Measurements from ENCODE around the gene KCNMB2. TPM values are rescaled to one million over a fixed set of nuclear protein-coding genes. Genes with fewer than 3 reads are reported as not detected.

The KCNMB2 gene
- total and polyA plus RNA-seq, 3 donors from 2014 or later: 2.6 TPM; not detected in 2

DNA sequence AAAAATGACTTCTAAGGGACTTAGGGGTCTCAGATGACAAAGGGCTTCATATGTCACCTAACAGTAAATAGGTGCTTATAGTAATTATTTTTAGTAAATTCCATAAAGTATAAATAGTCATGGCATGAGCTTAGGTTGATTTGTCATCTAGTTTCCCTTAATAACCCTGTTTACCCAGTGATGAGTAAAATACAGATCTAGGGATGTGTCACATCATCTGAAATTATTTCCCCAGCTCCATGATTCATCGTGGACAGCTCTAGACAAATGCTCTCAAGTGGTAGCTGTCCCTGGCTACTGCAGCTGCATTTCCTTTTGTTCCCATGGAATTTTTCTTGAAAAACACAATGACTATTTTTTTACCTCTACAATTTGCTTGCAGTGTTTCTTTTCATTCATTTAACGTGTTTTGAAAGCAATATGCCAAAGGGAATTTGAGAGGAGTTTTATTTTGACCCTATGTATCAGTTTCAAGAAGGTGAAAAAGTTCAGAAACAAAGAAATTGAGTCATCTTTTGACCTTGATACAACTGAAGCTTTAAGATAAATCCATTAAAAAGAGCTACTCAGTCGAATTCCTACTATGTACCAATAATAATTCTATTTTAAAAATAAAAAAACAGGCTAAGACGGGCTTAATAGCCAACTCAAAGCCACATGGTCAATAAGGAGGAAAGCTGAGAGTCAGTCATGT is 241.6 kb downstream of the KCNMB2 start:
- Histone ChIP-seq H3K27ac (no peak overlapping the region), H3K4me1 (no peaks in the 10 kb centered on the region), H3K4me3 (no peak overlapping the region), H3K36me3 (ENCODE audit: low read depth, missing control alignments) (no peaks in the 10 kb centered on the region), H3K27me3 (no peaks in the 10 kb centered on the region), H3K9me3 (no peaks in the 10 kb centered on the region)
- no peak for DNase-seq
- intact Hi-C loops (cut with DNase I; ENCODE audit: low total_unique reads): no loop called here
- no peak for TF ChIP-seq POLR2A (IDR thresholded peaks at IDR 0.05)
- TF ChIP-seq, protein P1, sequence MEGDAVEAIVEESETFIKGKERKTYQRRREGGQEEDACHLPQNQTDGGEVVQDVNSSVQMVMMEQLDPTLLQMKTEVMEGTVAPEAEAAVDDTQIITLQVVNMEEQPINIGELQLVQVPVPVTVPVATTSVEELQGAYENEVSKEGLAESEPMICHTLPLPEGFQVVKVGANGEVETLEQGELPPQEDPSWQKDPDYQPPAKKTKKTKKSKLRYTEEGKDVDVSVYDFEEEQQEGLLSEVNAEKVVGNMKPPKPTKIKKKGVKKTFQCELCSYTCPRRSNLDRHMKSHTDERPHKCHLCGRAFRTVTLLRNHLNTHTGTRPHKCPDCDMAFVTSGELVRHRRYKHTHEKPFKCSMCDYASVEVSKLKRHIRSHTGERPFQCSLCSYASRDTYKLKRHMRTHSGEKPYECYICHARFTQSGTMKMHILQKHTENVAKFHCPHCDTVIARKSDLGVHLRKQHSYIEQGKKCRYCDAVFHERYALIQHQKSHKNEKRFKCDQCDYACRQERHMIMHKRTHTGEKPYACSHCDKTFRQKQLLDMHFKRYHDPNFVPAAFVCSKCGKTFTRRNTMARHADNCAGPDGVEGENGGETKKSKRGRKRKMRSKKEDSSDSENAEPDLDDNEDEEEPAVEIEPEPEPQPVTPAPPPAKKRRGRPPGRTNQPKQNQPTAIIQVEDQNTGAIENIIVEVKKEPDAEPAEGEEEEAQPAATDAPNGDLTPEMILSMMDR (IDR thresholded peaks at IDR 0.05): no peak
- WGBS, 2 donors: 69 to 70% methylated on average over 4 of the region's 4 CpGs

DNA sequence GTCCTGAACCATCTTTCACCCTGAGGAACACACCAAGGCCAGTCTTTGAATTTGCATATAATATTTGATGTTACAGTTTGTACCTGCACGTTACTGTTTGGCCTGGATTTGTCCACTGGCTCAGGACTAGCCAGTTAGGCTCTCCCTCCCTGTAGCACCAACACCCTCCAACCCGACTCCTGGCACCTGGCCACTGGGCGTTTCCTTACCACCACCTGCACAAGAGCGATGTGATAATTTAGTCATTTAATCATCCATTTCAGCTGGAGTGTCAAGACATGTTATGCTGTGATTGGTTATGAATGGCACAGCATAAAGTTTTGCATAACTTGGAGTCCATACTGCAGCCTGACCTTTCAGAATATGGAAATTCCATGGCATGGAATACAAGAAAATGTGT is 242.4 kb downstream of the KCNMB2 start:
- H3K4me1 ChIP-seq: no peaks in the 10 kb centered on the region
- intact Hi-C loops (cut with DNase I; ENCODE audit: low total_unique reads): no loop called here
- no peak overlapping the region for H3K4me3 ChIP-seq
- TF ChIP-seq POLR2A (IDR thresholded peaks at IDR 0.05): no peak
- TF ChIP-seq, protein P1 (IDR thresholded peaks at IDR 0.05): no peak
- H3K27me3 ChIP-seq: no peaks in the 10 kb centered on the region
- no peaks in the 10 kb centered on the region for H3K36me3 ChIP-seq (ENCODE audit: low read depth, missing control alignments)
- H3K27ac ChIP-seq: no peak overlapping the region
- WGBS, 2 donors: 87% methylated on average over 4 of the region's 4 CpGs
- no peaks in the 10 kb centered on the region for H3K9me3 ChIP-seq
- no peak for DNase-seq

DNA sequence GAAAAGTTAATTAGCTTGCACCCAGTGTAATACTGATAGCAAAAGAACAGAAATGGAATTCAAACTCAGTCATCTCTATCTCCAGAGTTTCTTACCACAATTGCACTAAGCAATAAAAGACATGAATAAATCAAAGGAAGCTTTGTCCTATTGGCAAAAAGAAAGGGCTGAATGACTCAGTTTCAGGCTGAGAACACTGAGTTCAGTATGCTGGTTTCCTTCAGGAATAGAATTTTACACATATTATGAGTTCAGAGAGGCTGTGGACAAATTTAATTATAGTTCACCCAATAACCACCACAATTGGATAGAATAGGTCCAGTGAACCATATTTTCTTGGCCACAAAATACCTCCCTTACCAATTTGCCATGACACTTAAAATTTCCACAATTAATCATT is 249.7 kb downstream of the KCNMB2 start:
- no peaks in the 10 kb centered on the region for H3K36me3 ChIP-seq (ENCODE audit: low read depth, missing control alignments)

DNA sequence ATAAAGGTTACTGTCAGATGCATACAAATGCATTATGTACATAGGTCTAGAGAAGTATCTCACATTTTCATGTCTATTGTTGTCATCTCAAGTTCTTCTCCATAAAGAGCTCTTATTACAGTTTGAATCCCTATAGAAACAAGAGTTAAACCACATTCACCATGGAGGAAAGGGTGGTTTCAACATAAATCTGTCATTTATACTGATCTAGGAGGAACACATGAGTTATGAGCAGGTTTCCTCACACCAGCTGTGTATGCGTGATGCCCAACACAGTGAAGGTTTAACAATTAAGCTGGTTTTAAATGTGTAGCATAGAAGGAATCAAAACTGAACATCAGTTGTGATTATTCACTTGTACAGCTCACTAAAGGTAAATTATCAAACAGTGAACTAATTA is 251.7 kb downstream of the KCNMB2 start:
- no peak overlapping the region for H3K4me3 ChIP-seq
- H3K9me3 ChIP-seq: no peaks in the 10 kb centered on the region
- H3K27ac ChIP-seq: no peak overlapping the region
- no peak for DNase-seq
- 71 to 83% methylated on average over 1 of the region's 1 CpG for WGBS, 2 donors
- TF ChIP-seq, protein P1 (IDR thresholded peaks at IDR 0.05): no peak
- TF ChIP-seq POLR2A (IDR thresholded peaks at IDR 0.05): no peak
- no peaks in the 10 kb centered on the region for H3K36me3 ChIP-seq (ENCODE audit: low read depth, missing control alignments)
- H3K4me1 ChIP-seq: no peaks in the 10 kb centered on the region
- H3K27me3 ChIP-seq: no peaks in the 10 kb centered on the region
- intact Hi-C loops (cut with DNase I; ENCODE audit: low total_unique reads): no loop called here

More for the DNA sequence above, 249.7 kb downstream of the KCNMB2 start:
- H3K4me3 ChIP-seq: no peak overlapping the region
- H3K9me3 ChIP-seq: no peaks in the 10 kb centered on the region
- intact Hi-C loops (cut with DNase I; ENCODE audit: low total_unique reads): no loop called here
- TF ChIP-seq, protein P1 (IDR thresholded peaks at IDR 0.05): no peak
- no peak for TF ChIP-seq POLR2A (IDR thresholded peaks at IDR 0.05)
- no peak overlapping the region for H3K27ac ChIP-seq
- H3K27me3 ChIP-seq: no peaks in the 10 kb centered on the region
- no peaks in the 10 kb centered on the region for H3K4me1 ChIP-seq
- DNase-seq: no peak

DNA sequence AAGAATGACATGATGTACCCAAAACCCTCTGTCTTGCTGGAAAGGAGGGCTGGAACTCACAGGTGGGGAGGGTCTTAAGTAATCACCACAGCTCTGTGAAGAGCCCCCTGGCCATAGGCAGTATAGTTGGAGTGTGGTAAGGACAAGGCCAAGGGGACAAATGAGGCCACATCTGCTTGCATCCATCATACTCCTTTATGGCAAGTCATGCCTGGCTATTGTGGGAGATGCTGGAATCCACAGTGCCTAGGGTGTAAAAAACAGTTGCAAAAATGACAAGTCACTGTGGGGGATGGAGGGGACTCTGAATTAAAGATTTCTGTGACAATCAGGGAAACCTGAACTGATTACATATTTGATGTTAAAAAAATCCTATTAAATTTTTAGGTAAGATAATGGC is 258.5 kb downstream of the KCNMB2 start:
- H3K4me1 ChIP-seq: no peaks in the 10 kb centered on the region
- no peaks in the 10 kb centered on the region for H3K36me3 ChIP-seq (ENCODE audit: low read depth, missing control alignments)
- intact Hi-C loops (cut with DNase I; ENCODE audit: low total_unique reads): no loop called here
- no peak for TF ChIP-seq POLR2A (IDR thresholded peaks at IDR 0.05)
- TF ChIP-seq, protein P1 (IDR thresholded peaks at IDR 0.05): no peak
- H3K27me3 ChIP-seq: no peaks in the 10 kb centered on the region
- H3K27ac ChIP-seq: no peak overlapping the region
- no peaks in the 10 kb centered on the region for H3K9me3 ChIP-seq
- no peak for DNase-seq
- no peak overlapping the region for H3K4me3 ChIP-seq
